GM19035 (cell line): ENCODE measurements around the gene MED16.

Experiments
- ATAC-seq: cut with Tn5 transposase; IDR thresholded peaks from one replicate; pipeline ENCODE4 v1.9.1; 2021; ENCODE audit not compliant: unreplicated experiment

MED16 gene, protein sequence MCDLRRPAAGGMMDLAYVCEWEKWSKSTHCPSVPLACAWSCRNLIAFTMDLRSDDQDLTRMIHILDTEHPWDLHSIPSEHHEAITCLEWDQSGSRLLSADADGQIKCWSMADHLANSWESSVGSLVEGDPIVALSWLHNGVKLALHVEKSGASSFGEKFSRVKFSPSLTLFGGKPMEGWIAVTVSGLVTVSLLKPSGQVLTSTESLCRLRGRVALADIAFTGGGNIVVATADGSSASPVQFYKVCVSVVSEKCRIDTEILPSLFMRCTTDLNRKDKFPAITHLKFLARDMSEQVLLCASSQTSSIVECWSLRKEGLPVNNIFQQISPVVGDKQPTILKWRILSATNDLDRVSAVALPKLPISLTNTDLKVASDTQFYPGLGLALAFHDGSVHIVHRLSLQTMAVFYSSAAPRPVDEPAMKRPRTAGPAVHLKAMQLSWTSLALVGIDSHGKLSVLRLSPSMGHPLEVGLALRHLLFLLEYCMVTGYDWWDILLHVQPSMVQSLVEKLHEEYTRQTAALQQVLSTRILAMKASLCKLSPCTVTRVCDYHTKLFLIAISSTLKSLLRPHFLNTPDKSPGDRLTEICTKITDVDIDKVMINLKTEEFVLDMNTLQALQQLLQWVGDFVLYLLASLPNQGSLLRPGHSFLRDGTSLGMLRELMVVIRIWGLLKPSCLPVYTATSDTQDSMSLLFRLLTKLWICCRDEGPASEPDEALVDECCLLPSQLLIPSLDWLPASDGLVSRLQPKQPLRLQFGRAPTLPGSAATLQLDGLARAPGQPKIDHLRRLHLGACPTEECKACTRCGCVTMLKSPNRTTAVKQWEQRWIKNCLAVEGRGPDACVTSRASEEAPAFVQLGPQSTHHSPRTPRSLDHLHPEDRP

DNA sequence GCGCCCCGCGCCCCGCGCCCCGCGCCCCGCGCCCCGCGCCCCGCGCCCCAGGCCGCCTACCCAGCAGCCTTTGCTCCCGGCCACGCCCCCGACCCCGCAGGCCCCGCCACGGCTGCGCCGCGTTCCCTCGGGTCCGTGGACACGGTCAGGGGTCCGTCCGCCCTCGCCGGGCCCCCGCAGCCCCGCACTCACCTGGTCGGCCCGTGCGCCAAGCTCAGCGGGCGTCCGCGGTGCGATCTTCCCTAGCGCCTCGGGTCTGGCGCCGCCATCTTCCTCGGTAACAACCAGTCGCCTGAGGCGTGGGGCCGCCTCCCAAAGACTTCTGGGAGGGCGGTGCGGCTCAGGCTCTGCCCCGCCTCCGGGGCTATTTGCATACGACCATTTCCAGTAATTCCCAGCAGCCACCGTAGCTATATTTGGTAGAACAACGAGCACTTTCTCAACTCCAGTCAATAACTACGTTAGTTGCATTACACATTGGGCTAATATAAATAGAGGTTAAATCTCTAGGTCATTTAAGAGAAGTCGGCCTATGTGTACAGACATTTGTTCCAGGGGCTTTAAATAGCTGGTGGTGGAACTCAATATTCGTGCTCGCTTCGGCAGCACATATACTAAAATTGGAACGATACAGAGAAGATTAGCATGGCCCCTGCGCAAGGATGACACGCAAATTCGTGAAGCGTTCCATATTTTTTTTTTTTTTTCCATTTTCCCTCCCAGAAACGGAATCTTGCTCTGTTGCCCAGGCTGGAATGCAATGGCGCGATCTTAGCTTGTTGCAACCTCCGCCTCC lies at the start of gene MED16, which contains the start of gene RNU6-9:
TSS of gene MED16 (minus strand) at position 294 of the 796 bp plus-strand sequence. CDS start 2,056 bp downstream, outside the sequence.
TSS of gene RNU6-9 (plus strand) at position 591 of the 796 bp plus-strand sequence.
- ATAC-seq = peak; percentile 86

DNA sequence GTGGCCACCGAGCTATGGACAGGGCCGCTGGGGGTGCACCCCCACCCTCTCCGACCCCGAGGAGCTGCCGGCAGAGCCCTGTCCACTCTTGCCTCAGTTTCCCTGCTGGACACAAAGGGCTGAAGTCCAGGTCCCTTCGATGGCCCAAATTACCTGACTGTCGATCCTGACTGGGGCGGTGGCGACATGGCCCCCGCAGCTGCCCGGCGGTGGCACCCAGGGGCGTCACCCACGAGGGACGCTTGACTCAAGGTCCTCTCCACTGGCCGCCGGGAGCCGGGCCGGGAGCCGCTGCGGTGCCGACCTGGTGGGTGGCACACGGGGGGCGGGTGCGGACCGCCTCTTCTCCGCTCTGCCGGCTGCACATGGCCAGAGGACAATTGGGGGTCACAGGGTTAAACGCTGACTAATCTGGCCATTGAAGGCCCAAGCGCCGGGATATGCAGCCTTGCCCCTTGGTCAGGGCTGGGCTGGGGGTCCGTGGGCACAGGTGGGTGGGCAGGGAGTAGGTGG lies 49.2 kb upstream of the MED16 start:
- no peak for ATAC-seq

DNA sequence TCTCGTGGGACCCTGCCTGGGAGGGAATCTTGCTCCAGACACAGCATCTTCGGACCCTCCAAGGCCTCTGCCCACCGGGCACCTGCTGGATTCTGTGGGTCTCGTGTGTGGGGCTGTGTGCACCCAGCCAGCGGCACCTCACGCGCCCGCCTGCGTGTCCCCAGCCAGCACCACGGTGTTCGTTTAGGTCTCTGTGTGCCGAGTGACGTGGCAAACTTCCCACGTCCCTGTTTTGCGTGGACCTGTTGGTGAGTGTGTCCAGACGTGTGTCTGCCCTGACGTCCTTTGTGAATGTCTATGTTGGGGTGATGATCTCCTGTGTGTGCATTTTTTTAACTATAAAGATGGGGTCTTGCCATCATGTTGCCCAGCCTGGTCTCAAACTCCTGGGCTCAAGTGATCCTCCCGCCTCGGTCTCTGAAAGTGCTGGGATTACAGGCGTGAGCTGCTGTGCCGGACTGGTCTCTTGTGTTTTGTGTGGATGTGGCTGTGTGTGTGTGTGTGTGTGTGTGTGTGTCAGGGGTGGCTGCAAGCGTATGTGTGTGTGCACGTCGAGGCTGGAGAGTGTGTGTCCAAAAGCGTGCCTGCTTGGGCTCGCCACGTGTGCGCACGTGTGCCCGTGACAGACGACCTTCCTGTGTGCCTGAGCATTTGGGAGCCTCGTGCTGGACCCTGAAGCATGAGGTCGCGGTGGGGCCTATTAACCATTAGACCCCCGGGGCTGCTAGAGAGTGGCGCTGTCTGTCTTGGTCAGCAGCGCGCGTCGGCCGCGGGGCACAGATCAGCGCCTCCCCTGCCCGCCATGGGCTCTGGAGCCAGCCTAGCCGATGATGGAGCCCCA lies 48.5 kb upstream of the MED16 start:
- ATAC-seq = no peak

- ATAC-seq = no peak
Observed at GRCh38 chr19:940591-941291, 47.8 kb upstream of the MED16 start.

DNA sequence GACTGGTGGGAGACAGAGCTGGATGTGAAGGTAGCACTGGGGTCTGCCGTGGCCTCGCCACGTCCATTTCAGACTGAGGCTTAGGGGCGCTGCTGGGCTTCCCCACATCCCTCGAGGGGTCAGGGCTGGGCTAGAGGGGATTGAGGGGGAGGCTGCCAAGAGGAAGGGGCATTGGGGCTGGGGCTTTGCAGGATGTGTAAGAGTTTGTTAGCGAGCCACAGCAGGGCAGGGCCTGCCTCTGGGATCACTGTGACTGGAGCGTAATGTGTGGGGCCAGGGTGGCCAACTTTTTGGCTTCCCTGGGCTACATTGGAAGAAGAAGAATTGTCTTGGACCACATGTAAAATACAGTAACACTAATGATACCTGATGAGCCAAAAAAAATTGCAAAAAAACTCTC lies 46.9 kb upstream of the MED16 start:
- ATAC-seq = no peak

- no peak for ATAC-seq
Observed at GRCh38 chr19:939439-939838, 46.5 kb upstream of the MED16 start.

DNA sequence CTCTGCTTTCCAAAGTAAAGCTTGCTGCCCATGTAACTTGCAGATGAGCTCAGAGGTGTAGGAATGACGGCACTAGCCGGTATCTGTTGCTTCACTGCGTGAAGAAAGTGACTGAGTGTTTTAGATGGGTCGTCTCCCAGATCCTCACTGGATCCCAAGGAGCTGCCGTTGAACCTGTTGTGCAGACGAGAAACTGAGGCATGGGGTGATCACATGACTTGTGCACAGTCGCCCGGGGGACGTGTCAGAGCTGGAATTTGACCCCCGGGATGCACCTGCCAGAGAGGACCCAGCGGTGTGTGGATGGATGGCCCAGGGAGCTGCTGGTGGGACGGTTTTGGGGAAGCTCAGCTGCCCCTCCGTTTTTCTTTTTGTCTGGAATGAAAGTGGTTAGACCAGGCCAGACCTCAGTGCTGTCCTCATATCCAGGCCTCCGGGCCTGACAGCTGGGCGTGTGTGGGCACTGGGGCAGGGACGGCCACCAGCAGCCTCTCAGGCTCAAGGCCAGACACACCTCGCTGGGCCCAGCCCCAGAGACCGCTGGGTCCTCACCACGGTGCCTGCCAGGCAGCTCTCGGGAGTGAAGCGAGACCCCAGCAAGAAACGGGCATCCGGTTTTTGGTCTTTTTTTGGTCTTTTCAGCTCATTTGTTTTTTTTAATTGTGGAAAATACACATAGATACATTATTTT lies 45.4 kb upstream of the MED16 start:
- no peak for ATAC-seq

- ATAC-seq = no peak
Observed at GRCh38 chr19:937259-937694, 44.3 kb upstream of the MED16 start.

GRCh38 chr19:936175-936546 lies 43.2 kb upstream of the MED16 start:
- ATAC-seq = no peak

DNA sequence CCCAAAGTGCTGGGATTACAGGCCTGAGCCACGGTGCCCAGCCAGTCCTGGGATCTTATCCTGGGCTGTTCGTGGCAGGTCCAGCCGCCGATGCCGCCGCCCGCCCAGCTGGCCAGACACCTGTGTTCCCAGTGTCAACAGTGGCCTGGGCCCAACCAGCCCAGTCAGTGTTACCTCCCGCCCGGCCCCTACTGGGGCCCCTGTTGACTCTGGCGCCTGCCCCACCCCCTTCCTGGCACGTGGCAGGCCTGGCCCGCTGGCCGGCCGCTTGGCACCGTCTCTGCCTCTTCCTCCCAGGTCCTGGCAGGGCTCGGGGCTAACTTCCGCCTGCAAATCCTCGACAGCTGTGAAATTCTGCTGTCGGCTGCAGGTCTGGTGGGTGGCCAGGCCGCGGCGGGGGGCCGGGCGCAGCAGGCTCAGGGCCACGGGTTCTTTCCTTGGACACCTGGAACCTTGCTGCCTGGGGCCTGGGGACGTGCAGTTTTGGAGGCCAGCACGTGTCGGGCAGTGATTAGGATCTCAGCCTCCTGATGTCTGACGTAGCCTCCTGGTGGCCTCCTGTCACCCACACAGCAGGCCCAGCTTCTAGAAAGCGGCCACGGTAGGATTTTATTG lies 42.0 kb upstream of the MED16 start:
- ATAC-seq = no peak

GRCh38 chr19:934197-934840 lies 41.3 kb upstream of the MED16 start:
- ATAC-seq = no peak

- no peak for ATAC-seq
Observed at GRCh38 chr19:933553-933882, 40.5 kb upstream of the MED16 start.

GRCh38 chr19:932648-933552 lies 39.9 kb upstream of the MED16 start:
- ATAC-seq = no peak

- ATAC-seq = no peak
Observed at GRCh38 chr19:931860-932647, 39.1 kb upstream of the MED16 start.

DNA sequence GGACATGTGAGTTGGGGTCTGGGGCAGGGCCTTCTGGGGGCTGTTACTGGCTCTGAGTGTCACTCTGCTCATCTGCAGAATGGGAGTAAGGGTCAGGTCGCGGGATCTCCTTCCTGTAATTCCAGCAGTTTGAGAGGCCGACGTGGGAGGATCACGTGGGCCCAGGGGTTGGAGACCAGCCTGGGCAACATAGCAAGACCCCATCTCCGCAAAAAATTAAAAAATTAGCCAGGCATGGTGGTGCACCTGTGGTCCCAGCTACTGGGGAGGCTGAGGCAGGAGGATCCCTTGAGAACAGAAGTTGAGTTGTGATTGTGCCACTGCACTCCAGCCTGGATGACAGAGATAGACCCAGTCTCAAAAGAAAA lies 36.9 kb upstream of the MED16 start:
- no peak for ATAC-seq

DNA sequence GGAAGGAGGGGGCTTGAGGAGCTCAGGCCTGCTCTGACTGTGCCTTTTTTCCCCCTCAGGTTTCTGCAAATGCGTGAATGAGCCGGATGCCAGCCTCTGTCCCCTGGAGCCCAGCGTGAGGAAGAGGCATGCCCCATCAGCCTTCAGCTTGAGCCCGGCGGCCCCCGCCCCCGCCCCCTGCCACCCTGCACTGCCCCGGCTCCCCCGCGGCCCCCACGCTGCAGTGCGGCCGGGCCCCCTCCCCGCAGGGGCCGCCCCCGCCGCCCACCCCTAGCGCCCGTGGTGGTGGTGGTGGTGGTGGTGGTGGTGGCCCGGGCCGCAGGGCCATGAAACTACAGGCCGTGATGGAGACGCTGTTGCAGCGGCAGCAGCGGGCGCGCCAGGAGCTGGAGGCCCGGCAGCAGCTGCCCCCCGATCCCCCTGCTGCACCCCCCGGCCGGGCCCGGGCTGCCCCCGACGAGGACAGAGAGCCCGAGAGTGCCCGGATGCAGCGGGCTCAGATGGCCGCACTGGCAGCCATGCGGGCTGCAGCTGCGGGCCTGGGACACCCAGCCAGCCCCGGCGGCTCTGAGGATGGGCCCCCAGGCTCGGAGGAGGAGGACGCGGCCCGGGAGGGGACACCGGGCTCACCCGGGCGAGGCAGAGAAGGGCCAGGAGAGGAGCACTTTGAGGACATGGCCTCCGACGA lies 36.4 kb upstream of the MED16 start:
- no peak for ATAC-seq
